ENCODE data around the gene KL. TPM values are rescaled to one million over a fixed set of nuclear protein-coding genes. Genes with fewer than 3 reads are reported as not detected.

The KL gene
- total RNA-seq, 1 donor from 2014 or later: 4.4 TPM

- DNase-seq (ENCODE audit: low spot score): no peak
Observed at GRCh38 chr13:33109801-33110200, 93.6 kb downstream of the KL start.

- no peak for DNase-seq (ENCODE audit: low spot score)
Observed at GRCh38 chr13:33110386-33110712, 94.1 kb downstream of the KL start.

GRCh38 chr13:33110713-33111413 lies 94.6 kb downstream of the KL start:
- DNase-seq (ENCODE audit: low spot score): no peak

- DNase-seq (ENCODE audit: low spot score): no peak
Observed at GRCh38 chr13:33111414-33112110, 95.3 kb downstream of the KL start.

- DNase-seq (ENCODE audit: low spot score): no peak
Observed at GRCh38 chr13:33112766-33113165, 96.5 kb downstream of the KL start.

- DNase-seq (ENCODE audit: low spot score): no peak
Observed at GRCh38 chr13:33114146-33114545, 97.9 kb downstream of the KL start.

GRCh38 chr13:33115274-33115673 lies 99.1 kb downstream of the KL start:
- DNase-seq (ENCODE audit: low spot score): no peak

Measured in mesenteric fat pad (tissue), 1 donor.